GM12892 (cell line): Measurements from ENCODE around the gene SLC48A1.

Experiments used
- POLR2A ChIP-seq: IDR thresholded peaks from 2 replicates; pipeline ENCODE4 v1.6.1; 2011; ENCODE audit warnings: low read depth, low read length, control low read depth
- POLR2AphosphoS5 ChIP-seq: IDR thresholded peaks from 2 replicates; pipeline ENCODE4 v1.6.1; 2011; ENCODE audit warnings: low read depth, low read length, control low read depth

DNA sequence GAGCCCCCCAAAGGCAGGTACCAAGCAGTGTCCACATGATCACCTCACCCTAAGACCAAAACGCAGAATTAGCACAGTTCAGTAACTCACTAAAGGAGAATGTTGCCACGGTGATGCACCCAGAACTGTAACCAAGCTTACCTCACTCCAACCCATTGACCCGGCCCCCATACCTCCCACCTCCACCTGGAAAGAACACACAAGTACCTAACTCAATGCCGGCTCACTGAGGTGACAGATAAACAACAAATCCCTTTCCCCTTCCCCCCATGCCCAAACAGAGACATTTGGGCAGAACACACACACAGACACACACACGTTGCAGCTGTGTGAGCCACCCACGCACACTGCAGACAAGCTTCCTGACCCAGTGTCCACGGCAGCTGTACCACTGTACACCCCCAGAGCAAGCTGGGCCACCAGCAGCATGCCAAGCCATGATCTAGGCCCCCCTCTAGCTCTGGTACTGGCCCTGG is 15.6 kb upstream of the SLC48A1 start:
- TF ChIP-seq POLR2A: no peak
- no peak for TF ChIP-seq POLR2AphosphoS5
